AG09319 (cell line): Measurements from ENCODE around the gene NSRP1.

ENCODE experiments used
- DNase-seq: peaks from one replicate; pipeline ENCODE4 v3.0.0-alpha.2; 2010; ENCODE audit warnings: low read depth; ENCODE audit errors: extremely low read depth
- CTCF ChIP-seq: IDR thresholded peaks from 2 replicates; pipeline ENCODE4 v1.5.1; 2011; ENCODE audit warnings: low read depth, mild to moderate bottlenecking, inconsistent platforms, low read length, moderate library complexity

The NSRP1 gene

GRCh38 chr17:30186761-30187160 lies 70.1 kb downstream of the NSRP1 start:
- no peak for DNase-seq
- no peak for TF ChIP-seq CTCF

GRCh38 chr17:30187573-30187972 lies 71.0 kb downstream of the NSRP1 start:
- TF ChIP-seq CTCF: no peak
- DNase-seq: no peak

GRCh38 chr17:30188211-30188939 lies 71.8 kb downstream of the NSRP1 start:
- DNase-seq: no peak
- TF ChIP-seq CTCF: no peak

GRCh38 chr17:30191072-30191471 lies 74.5 kb downstream of the NSRP1 start:
- no peak for DNase-seq
- no peak for TF ChIP-seq CTCF

GRCh38 chr17:30196504-30196903 lies 79.9 kb downstream of the NSRP1 start:
- TF ChIP-seq CTCF: no peak
- no peak for DNase-seq

- no peak for DNase-seq
- TF ChIP-seq CTCF: no peak
Measured at GRCh38 chr17:30197416-30197815, 80.8 kb downstream of the NSRP1 start.

GRCh38 chr17:30199600-30199999 lies 83.0 kb downstream of the NSRP1 start:
- TF ChIP-seq CTCF: no peak
- no peak for DNase-seq
